ENCODE measurements around the gene FOXP1. TPM values are rescaled to one million over a fixed set of nuclear protein-coding genes. Genes with fewer than 3 reads are reported as not detected.
A peak's percentile ranks its signal among the peaks of the same experiment; 100 is the strongest.
"Not testable (repeated sequence)": the region's sequence is repeated elsewhere in the genome, so short reads cannot be mapped to it uniquely, and the experiment has no call there.

FOXP1 gene
- total RNA-seq, 1 donor from 2014 or later = 33.2 TPM

- Histone ChIP-seq H3K4me3 (ENCODE audit: low read depth, low read length) (no peak overlapping the region), H3K36me3 (ENCODE audit: control insufficient read depth, insufficient read depth, low read length) (peaks cover 1% of the 10 kb centered on the region), H3K27me3 (ENCODE audit: control insufficient read depth, insufficient read depth, low read length) (no peaks in the 10 kb centered on the region)
- TF ChIP-seq CTCF (IDR thresholded peaks at IDR 0.05; ENCODE audit: insufficient read depth, low read length, severe bottlenecking) = no peak
- DNase-seq (ENCODE audit: low read depth) (no peak), FAIRE-seq (no peak)
Observed at GRCh38 chr3:71016178-71016845, 567.2 kb downstream of the FOXP1 start.

- H3K36me3 ChIP-seq (ENCODE audit: control insufficient read depth, insufficient read depth, low read length); FAIRE-seq; H3K27me3 ChIP-seq (ENCODE audit: control insufficient read depth, insufficient read depth, low read length); H3K4me3 ChIP-seq (ENCODE audit: low read depth, low read length); DNase-seq (ENCODE audit: low read depth): not testable (repeated sequence)
Observed at GRCh38 chr3:71014616-71015015, 568.9 kb downstream of the FOXP1 start.

- TF ChIP-seq CTCF (IDR thresholded peaks at IDR 0.05; ENCODE audit: insufficient read depth, low read length, severe bottlenecking) = no peak
- no peaks in the 10 kb centered on the region for H3K27me3 ChIP-seq (ENCODE audit: control insufficient read depth, insufficient read depth, low read length)
Observed at GRCh38 chr3:71012971-71013370, 570.6 kb downstream of the FOXP1 start.

GRCh38 chr3:71011565-71012287 is 571.8 kb downstream of the FOXP1 start:
- no peak overlapping the region for H3K4me3 ChIP-seq (ENCODE audit: low read depth, low read length)
- FAIRE-seq (no peak), DNase-seq (ENCODE audit: low read depth) (peak; percentile 93)
- H3K27me3 ChIP-seq (ENCODE audit: control insufficient read depth, insufficient read depth, low read length) = no peaks in the 10 kb centered on the region
- no peak for TF ChIP-seq CTCF (IDR thresholded peaks at IDR 0.05; ENCODE audit: insufficient read depth, low read length, severe bottlenecking)
- peaks cover 1% of the 10 kb centered on the region for H3K36me3 ChIP-seq (ENCODE audit: control insufficient read depth, insufficient read depth, low read length)

More at GRCh38 chr3:71012971-71013370, 570.6 kb downstream of the FOXP1 start:
- no peak for DNase-seq (ENCODE audit: low read depth)
- Histone ChIP-seq H3K4me3 (ENCODE audit: low read depth, low read length) (no peak overlapping the region), H3K36me3 (ENCODE audit: control insufficient read depth, insufficient read depth, low read length) (peaks cover 1% of the 10 kb centered on the region)
- no peak for FAIRE-seq

- FAIRE-seq (no peak), DNase-seq (ENCODE audit: low read depth) (no peak)
- Histone ChIP-seq H3K4me3 (ENCODE audit: low read depth, low read length) (no peak overlapping the region), H3K36me3 (ENCODE audit: control insufficient read depth, insufficient read depth, low read length) (peaks cover 1% of the 10 kb centered on the region), H3K27me3 (ENCODE audit: control insufficient read depth, insufficient read depth, low read length) (no peaks in the 10 kb centered on the region)
- TF ChIP-seq CTCF (IDR thresholded peaks at IDR 0.05; ENCODE audit: insufficient read depth, low read length, severe bottlenecking) = no peak
Observed at GRCh38 chr3:71010726-71011455, 572.6 kb downstream of the FOXP1 start.

- Histone ChIP-seq H3K27me3 (ENCODE audit: control insufficient read depth, insufficient read depth, low read length) (no peaks in the 10 kb centered on the region), H3K4me3 (ENCODE audit: low read depth, low read length) (no peak overlapping the region), H3K36me3 (ENCODE audit: control insufficient read depth, insufficient read depth, low read length) (no peaks in the 10 kb centered on the region)
- no peak for TF ChIP-seq CTCF (IDR thresholded peaks at IDR 0.05; ENCODE audit: insufficient read depth, low read length, severe bottlenecking)
- FAIRE-seq = no peak
- no peak for DNase-seq (ENCODE audit: low read depth)
Observed at GRCh38 chr3:71008350-71008935, 575.1 kb downstream of the FOXP1 start.

Measured in bronchial epithelial cell (primary cell).